ENCODE data around the gene PIN4.
"Not testable (repeated sequence)": the region's sequence is repeated elsewhere in the genome, so short reads cannot be mapped to it uniquely, and the experiment has no call there.

Gene PIN4

GRCh38 chrX:72142794-72143608 is 38.6 kb upstream of the PIN4 start:
- TF ChIP-seq SPI1 (IDR thresholded peaks at IDR 0.05; ENCODE audit: low read depth, low read length) (no peak), POU2F2 (IDR thresholded peaks at IDR 0.05; ENCODE audit: low read depth, low read length) (no peak), TAF1 (IDR thresholded peaks at IDR 0.05; ENCODE audit: low read depth, low read length) (no peak), PAX5 (IDR thresholded peaks at IDR 0.05; ENCODE audit: insufficient read depth, low read length, severe bottlenecking) (no peak), POLR2A (IDR thresholded peaks at IDR 0.05; ENCODE audit: low read depth, low read length) (no peak), POLR2AphosphoS5 (IDR thresholded peaks at IDR 0.05; ENCODE audit: low read depth, low read length) (no peak)
- FAIRE-seq (peak; percentile 48), DNase-seq (ENCODE audit: insufficient read length, low spot score) (no peak)

- TF ChIP-seq TAF1 (IDR thresholded peaks at IDR 0.05; ENCODE audit: low read depth, low read length) (no peak), POU2F2 (IDR thresholded peaks at IDR 0.05; ENCODE audit: low read depth, low read length) (no peak), SPI1 (IDR thresholded peaks at IDR 0.05; ENCODE audit: low read depth, low read length) (no peak), POLR2AphosphoS5 (IDR thresholded peaks at IDR 0.05; ENCODE audit: low read depth, low read length) (no peak), PAX5 (IDR thresholded peaks at IDR 0.05; ENCODE audit: insufficient read depth, low read length, severe bottlenecking) (no peak), POLR2A (IDR thresholded peaks at IDR 0.05; ENCODE audit: low read depth, low read length) (no peak)
These were observed 38.0 kb upstream of the PIN4 start for GRCh38 chrX:72143609-72143907.

GRCh38 chrX:72145181-72145580 is 36.4 kb upstream of the PIN4 start:
- FAIRE-seq: no peak
- no peak for DNase-seq (ENCODE audit: insufficient read length, low spot score)
- no peak for TF ChIP-seq PAX5 (IDR thresholded peaks at IDR 0.05; ENCODE audit: insufficient read depth, low read length, severe bottlenecking)
- TF ChIP-seq POLR2AphosphoS5 (IDR thresholded peaks at IDR 0.05; ENCODE audit: low read depth, low read length): no peak
- no peak for TF ChIP-seq POLR2A (IDR thresholded peaks at IDR 0.05; ENCODE audit: low read depth, low read length)
- no peak for TF ChIP-seq SPI1 (IDR thresholded peaks at IDR 0.05; ENCODE audit: low read depth, low read length)
- no peak for TF ChIP-seq POU2F2 (IDR thresholded peaks at IDR 0.05; ENCODE audit: low read depth, low read length)
- no peak for TF ChIP-seq TAF1 (IDR thresholded peaks at IDR 0.05; ENCODE audit: low read depth, low read length)

More at GRCh38 chrX:72143609-72143907, 38.0 kb upstream of the PIN4 start:
- FAIRE-seq (no peak), DNase-seq (ENCODE audit: insufficient read length, low spot score) (no peak)

GRCh38 chrX:72146527-72146926 is 35.0 kb upstream of the PIN4 start:
- FAIRE-seq: no peak
- DNase-seq (ENCODE audit: insufficient read length, low spot score): no peak
- TF ChIP-seq SPI1 (IDR thresholded peaks at IDR 0.05; ENCODE audit: low read depth, low read length) (no peak), POU2F2 (IDR thresholded peaks at IDR 0.05; ENCODE audit: low read depth, low read length) (no peak), TAF1 (IDR thresholded peaks at IDR 0.05; ENCODE audit: low read depth, low read length) (no peak), POLR2A (IDR thresholded peaks at IDR 0.05; ENCODE audit: low read depth, low read length) (no peak)

GRCh38 chrX:72158773-72159172 is 22.8 kb upstream of the PIN4 start:
- no peak for DNase-seq (ENCODE audit: insufficient read length, low spot score)
- TF ChIP-seq PAX5 (IDR thresholded peaks at IDR 0.05; ENCODE audit: insufficient read depth, low read length, severe bottlenecking) (no peak), TAF1 (IDR thresholded peaks at IDR 0.05; ENCODE audit: low read depth, low read length) (no peak), POLR2AphosphoS5 (IDR thresholded peaks at IDR 0.05; ENCODE audit: low read depth, low read length) (no peak), POU2F2 (IDR thresholded peaks at IDR 0.05; ENCODE audit: low read depth, low read length) (no peak), POLR2A (IDR thresholded peaks at IDR 0.05; ENCODE audit: low read depth, low read length) (no peak), SPI1 (IDR thresholded peaks at IDR 0.05; ENCODE audit: low read depth, low read length) (no peak)
- FAIRE-seq: no peak

GRCh38 chrX:72159769-72160168 is 21.8 kb upstream of the PIN4 start:
- no peak for TF ChIP-seq PAX5 (IDR thresholded peaks at IDR 0.05; ENCODE audit: insufficient read depth, low read length, severe bottlenecking)
- no peak for TF ChIP-seq POLR2AphosphoS5 (IDR thresholded peaks at IDR 0.05; ENCODE audit: low read depth, low read length)
- no peak for TF ChIP-seq POU2F2 (IDR thresholded peaks at IDR 0.05; ENCODE audit: low read depth, low read length)
- TF ChIP-seq POLR2A (IDR thresholded peaks at IDR 0.05; ENCODE audit: low read depth, low read length): no peak
- TF ChIP-seq TAF1 (IDR thresholded peaks at IDR 0.05; ENCODE audit: low read depth, low read length): no peak
- no peak for TF ChIP-seq SPI1 (IDR thresholded peaks at IDR 0.05; ENCODE audit: low read depth, low read length)
- DNase-seq (ENCODE audit: insufficient read length, low spot score) (no peak), FAIRE-seq (no peak)

GRCh38 chrX:72165551-72165950 is 16.0 kb upstream of the PIN4 start:
- FAIRE-seq (no peak), DNase-seq (ENCODE audit: insufficient read length, low spot score) (no peak)
- TF ChIP-seq TAF1 (IDR thresholded peaks at IDR 0.05; ENCODE audit: low read depth, low read length) (no peak), POU2F2 (IDR thresholded peaks at IDR 0.05; ENCODE audit: low read depth, low read length) (no peak), POLR2AphosphoS5 (IDR thresholded peaks at IDR 0.05; ENCODE audit: low read depth, low read length) (no peak), POLR2A (IDR thresholded peaks at IDR 0.05; ENCODE audit: low read depth, low read length) (no peak), SPI1 (IDR thresholded peaks at IDR 0.05; ENCODE audit: low read depth, low read length) (no peak), PAX5 (IDR thresholded peaks at IDR 0.05; ENCODE audit: insufficient read depth, low read length, severe bottlenecking) (no peak)

GRCh38 chrX:72169008-72169728 is 12.4 kb upstream of the PIN4 start:
- DNase-seq (ENCODE audit: insufficient read length, low spot score) (no peak), FAIRE-seq (peak; percentile 47)
- TF ChIP-seq POLR2AphosphoS5 (IDR thresholded peaks at IDR 0.05; ENCODE audit: low read depth, low read length) (no peak), TAF1 (IDR thresholded peaks at IDR 0.05; ENCODE audit: low read depth, low read length) (no peak), POU2F2 (IDR thresholded peaks at IDR 0.05; ENCODE audit: low read depth, low read length) (no peak), POLR2A (IDR thresholded peaks at IDR 0.05; ENCODE audit: low read depth, low read length) (no peak)

GRCh38 chrX:72176289-72176688 is 5.3 kb upstream of the PIN4 start:
- FAIRE-seq: not testable (repeated sequence)

GRCh38 chrX:72176981-72177380 is 4.6 kb upstream of the PIN4 start:
- FAIRE-seq (no peak), DNase-seq (ENCODE audit: insufficient read length, low spot score) (no peak)
- TF ChIP-seq TAF1 (IDR thresholded peaks at IDR 0.05; ENCODE audit: low read depth, low read length): no peak

More at GRCh38 chrX:72176289-72176688, 5.3 kb upstream of the PIN4 start:
- not testable (repeated sequence) for DNase-seq (ENCODE audit: insufficient read length, low spot score)
